NCI-H82 treated with DMSO at 0.1 percent for 48 hours (cell line): ENCODE data around the gene TPST2.

Source experiments
- DNase-seq: peaks from one replicate; lab custom pipeline; 2025; ENCODE audit not compliant: unreplicated experiment; lab: John Stamatoyannopoulos, UW

The TPST2 gene

DNA sequence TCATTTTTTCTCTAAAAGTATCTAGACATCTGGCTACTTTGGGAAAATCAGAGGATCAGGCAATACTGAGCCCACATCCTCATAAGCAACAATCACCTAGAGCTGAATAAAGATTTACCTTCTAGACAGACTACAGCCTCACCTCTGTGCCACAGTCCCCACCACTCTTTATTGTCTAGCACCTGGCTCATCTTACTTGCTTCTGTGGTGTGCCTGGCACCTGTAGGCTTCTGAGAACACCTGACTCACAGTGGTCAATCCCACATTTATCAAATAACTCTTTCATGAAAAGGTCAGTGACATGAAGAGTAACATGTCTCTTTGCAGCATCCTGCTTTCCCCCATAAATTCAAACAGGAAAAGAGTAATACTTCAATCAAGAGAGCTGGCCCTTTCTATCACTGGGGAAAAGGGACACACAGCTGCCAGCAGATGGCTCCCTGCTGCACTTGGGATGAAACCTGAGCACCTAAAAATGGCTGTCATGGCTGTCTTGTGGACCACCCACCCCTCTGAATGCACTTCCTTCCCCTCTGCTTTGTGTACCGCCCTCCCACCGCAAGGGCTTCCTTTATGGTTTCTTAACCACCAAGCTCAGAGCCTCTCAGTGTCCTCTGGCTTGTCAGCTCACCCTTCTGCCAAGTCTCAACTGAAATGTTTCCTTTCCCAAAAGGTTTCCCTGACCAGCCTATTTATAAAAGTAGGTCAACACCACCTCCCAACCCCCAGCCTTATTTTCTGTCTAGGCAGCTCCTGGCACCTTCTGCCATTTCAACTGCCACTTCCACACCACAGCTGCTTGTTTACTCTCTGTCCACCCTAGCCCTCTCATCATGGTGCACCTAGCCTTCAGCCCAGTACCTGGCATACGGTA, 87.0 kb downstream of the TPST2 start:
- no peak for DNase-seq

DNA sequence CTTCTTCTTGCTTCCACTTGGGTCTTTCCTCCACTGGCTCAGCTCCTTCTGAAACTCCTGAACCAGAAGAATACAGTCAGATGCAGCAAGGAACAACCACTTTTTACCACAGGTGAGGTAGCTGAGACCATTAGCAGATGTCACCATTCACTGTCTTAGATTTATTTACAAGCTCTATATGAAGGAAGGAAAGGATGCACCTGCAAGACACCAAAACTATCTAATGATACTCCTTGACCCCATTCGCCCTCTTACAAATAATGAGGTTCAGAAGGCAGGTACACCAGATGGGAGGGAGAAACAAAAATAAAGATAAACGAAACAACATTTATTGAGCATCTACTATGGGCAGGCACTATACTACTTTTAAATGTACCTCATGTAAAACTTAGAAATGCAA, 87.9 kb downstream of the TPST2 start:
- DNase-seq: no peak

DNA sequence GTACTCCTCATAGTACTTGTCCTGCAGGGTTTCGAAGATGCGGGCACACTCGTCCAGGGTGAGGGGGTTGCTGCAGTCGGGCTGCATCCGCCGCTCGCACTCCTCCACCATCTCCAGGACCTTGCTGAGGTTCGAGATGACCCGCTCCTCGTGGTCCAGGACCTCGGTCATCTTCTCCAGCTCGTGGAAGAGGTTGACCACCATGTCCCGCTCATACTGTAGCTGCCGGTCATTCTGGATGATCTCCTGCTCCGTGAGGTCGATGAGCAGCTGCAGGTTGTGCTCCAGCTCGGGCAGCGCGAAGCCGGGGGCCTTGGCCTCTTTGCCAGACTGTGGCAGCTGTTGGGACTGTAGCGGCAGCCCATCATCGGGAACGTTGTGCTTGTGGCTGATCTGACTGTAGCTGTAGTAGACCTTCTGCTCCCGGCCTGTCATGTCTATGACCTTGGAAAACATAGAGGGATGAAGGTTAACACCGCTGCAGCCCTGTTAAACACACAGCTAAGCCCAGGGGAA, 90.7 kb downstream of the TPST2 start:
- DNase-seq: no peak

DNA sequence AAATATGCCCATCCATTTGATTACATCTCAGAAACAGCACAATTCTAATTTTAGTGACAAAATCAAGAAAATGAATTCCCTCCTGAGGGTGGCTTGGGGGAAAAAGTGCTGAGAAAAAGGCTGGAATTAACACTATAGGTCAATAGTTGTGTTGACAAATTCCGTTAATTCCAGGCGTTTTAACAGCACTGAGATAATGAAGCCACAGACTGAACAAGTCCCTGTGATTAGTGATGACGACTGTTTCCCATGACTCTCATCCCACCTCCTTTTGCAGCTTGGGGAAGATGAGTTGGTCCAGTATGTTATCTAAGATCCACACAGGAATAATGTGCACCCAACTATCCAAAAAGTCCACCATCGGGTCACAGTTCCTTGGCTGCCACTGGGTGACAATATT, 93.5 kb downstream of the TPST2 start:
- no peak for DNase-seq

DNA sequence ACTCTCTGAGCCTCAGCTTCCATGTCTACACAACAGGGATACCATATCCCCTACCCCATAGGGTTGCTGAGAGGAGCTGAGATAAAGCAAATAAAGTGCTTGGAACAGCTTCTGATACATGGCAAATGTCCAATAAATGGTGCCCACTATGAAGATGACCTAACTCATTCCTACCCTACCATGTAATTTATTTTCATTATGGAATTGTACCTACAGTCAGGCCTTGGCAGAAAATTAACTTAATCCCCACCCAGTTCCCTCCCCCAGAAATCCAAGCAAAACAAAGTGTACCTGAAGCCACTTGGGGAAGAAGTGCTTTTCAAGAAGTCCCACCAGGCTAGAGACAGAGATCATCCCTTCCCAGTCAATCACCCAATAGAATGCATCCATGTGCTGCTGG, 95.4 kb downstream of the TPST2 start:
- no peak for DNase-seq

DNA sequence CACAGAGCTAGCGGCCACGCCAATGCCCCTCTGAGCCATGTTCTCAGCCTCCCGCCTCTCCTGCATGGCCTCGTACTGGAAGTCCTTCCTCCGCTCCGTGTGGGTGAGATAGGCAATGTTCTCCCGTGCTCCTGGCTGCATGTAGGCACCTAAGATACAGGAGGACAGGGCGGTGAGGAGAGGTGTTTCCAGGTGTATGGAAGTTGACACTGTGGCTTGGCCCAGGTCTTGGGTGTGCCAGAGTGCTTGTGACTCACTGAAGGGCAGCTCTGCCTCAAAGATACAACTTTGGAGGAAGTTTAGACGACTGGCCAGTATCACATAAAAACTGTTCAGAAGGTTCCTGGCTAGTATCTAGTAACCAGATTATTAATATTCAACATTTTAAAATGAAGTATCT, 97.7 kb downstream of the TPST2 start:
- DNase-seq: no peak

DNA sequence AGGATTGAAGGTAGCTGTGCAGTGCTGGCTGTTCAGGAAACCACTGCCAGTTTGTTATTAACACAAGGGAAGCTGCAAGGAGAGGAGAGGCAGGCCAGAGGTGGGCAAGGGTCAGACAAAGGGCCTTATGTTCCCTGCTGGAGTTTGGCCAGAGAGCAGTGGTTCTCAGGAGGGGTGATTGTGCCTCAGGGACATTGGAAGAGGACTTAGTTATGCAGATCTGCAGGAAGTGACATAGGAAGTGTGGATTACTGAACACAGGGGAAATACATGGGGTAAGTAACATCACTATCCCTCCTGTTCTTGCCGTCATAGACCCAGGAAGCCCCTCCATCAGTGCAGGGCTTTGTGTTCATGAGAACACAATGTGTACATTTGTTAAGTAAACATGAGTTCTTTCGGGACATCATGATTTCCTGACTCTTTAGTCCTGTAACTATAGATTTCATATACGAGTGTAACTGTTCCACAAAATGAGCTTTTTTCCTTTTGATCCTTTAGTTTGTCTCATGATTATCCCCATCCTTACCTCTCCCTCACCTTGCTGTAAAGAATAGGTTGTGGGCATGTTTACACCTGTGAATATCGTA, 100.4 kb downstream of the TPST2 start:
- DNase-seq: no peak

DNA sequence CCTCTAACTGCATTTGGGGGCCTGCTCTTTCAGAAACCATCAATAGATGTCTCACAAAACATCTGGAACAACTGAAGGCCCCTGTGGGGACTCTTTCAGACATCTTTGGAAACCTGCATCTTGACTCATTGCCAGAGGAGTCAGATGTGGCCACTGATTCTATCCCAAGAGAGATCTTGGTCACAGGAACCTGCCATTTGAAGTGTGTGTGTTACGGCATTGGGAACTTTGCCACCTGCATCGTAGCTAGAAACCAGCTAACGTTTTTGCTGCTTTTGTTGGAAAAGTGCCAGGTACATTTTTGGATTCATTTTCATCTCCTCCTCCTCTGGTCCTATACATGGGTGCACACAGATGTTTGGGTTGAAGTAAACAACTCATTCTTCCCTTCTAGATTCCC, 101.9 kb downstream of the TPST2 start:
- no peak for DNase-seq

DNA sequence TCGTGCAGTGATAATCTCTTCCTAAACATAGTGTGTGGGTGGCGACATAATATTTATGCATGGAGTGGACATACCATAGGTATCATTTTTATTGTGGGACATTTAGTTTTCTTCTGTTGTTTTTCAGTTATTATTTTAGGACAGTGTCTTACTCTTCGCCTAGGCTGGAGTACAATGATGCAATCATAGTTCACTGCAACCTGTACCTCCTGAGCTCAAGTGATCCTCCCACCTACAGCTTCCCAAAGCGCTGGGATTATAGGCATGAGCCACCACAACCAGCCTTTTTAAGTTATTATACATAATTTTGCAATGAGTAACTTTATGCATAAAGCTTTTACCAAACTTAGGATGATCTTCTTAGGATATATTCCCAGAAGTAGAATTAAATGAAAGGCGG, 103.5 kb downstream of the TPST2 start:
- no peak for DNase-seq

DNA sequence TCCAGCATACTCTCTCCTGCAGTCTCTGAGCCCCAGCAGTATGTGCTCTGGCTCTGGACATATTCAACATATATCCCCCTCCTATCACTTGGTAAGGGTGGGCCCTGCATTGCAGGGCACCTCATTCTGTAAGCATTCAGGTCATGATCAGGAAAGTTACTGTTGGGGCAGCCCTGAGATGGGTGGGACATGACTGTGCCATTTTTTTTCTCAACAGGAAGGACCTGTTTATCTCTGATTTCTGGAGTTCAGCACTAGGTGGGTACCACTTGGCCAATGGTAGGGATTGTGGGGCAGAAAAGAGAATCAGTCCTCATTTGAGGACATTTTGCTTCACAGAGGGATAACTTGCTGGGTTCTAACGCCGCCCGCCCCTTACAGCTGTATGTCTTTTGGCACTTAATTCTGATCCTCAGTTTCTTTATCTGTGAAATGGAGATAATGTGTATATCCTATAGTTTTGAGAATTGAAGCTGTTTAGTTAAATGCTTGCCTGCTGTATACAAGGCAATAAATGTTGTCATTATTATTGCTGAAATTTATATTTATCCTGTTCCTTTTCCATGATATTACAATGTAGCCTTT, 104.0 kb downstream of the TPST2 start:
- no peak for DNase-seq

DNA sequence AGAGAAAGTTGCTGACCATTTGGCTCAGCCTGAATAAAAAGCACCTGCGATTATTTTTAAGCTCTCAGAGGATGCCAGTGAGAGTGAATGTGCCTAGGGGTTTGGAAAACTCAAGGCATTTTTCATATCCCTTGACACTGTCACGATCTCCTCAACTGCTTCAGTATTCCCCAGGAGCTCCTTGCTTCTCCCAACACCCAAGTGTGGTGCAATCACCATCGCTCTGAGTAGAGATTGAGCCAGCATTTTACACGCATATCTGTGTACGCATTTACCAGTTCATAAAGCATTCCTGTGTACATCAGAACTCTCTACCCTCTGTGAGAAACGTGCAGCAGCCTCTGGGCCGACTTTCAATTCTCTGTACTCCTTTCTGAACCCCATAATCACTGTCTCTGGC, 104.9 kb downstream of the TPST2 start:
- DNase-seq: no peak

DNA sequence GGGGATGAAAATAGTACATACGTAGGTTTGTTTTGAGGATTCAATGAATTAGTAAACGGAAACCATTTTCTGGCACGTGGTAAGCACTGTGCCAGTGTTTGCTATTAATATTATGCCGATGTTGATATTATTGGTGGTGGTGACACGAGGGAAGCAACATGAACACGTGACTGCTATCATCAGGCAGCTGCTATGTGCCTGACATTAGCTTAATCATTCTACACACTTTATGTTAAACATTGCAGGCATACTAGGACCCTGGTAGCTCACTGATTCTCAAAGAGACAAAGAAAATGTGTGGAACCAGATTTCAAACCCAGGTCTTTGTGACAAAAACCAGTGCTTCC, 105.6 kb downstream of the TPST2 start:
- DNase-seq: no peak

DNA sequence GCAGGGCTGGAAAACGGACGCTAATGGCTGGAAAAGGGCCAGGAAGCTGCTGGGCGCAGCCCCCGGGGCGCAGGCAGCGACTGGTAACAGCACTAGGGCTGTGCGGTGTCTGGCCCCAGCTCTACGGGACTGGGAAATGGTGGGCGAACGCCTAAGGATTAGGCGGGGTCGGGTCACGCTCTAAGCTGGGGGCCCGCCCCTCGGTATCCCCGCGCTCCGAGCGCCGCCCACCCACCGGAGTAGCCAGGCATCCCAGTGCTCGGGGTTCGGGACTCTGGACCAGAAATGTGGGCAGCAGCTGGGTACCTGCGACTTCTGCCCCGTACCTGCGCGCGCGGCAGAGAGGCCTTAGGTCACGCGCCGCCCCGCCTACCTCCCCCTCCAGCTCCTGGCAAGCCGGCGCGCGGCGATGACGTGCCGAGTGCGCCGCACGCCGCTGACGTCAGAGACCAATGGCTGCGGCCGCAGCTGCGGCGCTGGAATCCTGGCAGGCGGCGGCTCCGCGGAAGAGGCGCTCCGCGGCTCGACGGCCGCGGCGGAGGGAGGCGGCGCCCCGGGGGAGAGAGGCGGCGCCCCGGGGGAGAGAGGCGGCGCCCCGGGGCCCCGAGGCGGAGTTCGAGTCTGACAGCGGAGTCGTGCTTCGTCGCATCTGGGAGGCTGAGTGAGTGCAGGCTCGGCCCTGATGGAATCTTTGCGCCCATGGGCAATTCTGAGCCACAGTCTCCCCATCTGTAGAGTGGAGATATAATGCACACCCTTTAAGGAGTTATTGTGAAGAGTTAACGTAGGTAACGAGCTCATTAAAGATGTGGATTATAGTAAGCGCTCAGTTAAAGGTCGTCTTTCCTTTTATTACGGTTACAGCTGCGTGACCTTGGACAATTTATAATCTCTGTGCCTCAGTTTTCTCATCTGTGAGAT, 106.2 kb downstream of the TPST2 start, which contains the start of the genes HPS4 and SRRD:
HPS4 (minus strand) TSS at position 345 of the 921 bp plus-strand sequence. CDS start 2,021 bp downstream, outside the sequence.
SRRD (plus strand) TSS at position 439 of the 921 bp plus-strand sequence; CDS start at position 453, 14 bp downstream.
- peak; percentile 19 for DNase-seq

DNA sequence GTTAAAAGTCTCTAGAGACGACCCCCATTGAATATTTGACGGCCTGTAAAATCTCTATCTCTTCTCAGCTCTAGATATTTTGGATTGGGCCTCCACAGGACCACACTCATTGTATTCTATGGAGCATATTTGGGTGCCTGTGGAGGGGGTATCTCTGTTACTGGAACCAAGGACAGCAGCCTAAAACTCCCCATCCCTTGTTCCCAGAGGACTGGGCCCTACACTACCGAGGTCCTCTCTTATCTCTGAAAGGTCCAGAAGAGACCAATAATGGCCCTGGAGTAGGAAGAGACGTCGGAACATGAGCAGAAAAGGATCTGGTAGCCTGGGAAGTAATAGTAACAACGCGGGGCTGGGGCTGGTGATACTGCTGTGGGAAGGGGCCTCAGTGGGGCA, 106.9 kb downstream of the TPST2 start:
- DNase-seq: no peak

DNA sequence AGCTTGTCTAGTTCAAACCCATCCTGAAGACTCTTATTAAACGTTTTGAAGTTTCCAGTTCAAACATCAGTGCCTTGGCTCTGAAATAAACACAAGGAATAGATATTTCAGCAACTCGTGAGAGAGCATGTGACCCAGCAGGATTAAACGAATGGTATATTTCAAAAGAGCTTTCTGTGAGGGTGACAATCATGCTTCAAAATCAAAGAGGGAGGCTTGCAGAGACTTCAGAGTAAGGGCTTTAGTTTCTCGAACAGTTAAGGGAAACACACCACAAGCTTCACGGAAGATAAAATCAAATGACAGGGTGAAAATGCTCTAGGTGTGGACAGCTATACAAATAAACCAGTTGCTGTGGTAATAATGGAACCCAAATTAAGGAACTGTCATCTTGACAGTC, 107.8 kb downstream of the TPST2 start:
- no peak for DNase-seq

DNA sequence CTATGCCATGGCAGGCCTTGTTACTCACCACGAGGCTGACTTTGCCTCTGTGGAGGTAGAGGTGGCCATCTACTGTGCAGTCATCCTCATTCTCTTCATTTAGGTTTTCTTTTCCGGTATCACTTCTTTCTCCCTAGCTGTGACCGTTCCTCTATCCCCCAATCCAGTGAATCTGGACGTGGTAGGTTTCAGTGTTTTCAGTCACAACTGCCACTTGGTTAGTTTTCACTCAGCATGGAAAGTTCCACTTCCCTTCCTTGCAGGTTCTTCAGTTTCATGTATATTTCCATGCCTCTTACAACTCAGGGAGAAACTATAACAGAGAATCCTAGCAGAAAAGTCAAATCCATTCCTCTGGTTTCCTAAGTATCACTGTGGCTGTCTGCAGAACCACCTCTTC, 108.2 kb downstream of the TPST2 start:
- no peak for DNase-seq

DNA sequence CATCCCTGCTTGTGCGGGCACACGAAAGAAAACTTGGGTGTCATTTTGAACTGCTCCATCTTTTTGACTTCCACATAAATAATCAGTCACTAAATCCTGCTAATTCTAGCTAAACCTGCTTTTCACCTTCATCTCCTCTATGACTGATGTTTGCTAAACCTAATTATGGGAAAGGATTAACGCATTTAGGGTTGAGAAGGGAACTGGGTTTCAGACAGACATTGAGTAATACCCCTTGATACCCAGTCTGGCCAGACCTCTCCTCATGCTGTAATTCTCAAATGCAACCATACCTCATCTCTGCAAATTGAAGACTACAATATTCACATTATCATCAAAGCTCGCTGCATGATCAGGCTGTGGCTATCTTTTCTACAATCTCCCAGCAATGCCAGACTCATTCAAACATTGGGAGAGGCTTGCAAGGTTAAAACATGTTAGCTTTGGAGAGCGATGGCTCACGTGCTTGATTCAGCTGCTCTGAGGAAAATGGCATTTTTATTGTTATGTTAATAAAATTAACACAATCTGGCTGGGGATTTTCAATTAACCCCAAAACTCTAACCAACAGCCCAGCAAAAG, 108.7 kb downstream of the TPST2 start:
- peak; percentile 58 for DNase-seq

DNA sequence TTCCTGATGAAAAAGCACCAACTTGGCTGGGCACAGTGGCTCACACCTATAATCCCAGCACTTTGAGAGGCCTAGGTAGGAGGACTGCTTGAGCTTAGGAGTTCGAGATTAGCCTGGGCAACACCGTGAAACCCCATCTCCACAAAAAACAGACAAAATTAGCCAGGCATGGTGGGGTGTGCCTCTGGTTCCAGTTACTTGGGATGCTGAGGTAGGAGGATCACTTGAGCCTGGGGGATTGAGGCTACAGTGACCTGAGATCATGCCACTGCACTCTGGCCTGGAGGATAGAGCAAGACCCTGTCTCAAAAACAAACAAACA, 109.4 kb downstream of the TPST2 start:
- no peak for DNase-seq

DNA sequence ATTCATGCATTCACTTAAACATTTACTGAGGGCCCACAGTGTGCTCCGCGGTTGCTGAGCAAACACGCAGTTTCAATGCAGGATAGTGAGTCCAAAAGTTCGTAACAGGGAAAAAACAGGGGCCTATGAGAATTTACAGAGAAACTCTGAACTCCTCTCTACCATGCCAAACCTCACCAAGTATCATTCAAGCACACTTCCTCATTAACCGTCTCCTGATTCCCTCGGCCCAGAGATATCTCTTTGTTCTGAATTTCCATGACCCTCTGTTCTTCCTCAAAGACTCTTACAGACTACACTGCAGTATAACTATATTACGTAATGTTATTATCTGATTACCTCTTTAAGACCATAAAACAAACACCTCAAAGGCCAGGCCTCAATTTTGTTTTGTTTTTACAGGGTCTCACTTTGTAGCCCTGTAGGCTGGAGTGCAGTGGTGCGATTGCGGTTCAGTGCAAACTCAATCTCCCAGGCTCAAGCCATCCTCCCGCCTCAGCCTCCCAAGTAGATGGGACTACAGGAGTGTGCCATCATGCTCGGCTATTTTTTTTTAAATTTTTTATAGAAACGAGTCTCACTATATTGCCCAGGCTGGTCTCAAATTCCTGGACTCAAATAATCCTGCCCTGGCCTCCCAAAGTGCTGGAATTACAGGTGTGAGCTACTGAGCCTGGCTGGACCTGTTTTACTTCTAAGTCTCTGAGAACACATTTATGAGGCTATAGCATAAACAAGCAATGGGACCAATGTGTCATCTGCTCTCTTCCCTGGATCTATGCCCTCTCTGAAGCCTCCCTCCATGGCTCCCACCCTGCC, 109.9 kb downstream of the TPST2 start:
- no peak for DNase-seq
